Measurements from ENCODE around the gene DMRT1.

Gene DMRT1

GRCh38 chr9:967436-967835 is 125.9 kb downstream of the DMRT1 start:
- no peak for DNase-seq
- Mint-ChIP-seq H3K4me3 (peak overlapping the region; percentile 81), H3K4me1 (peaks cover 84% of the 10 kb centered on the region), H3K9me3 (no peaks in the 10 kb centered on the region), H3K36me3 (ENCODE audit: low read depth) (no peaks in the 10 kb centered on the region), H3K27me3 (ENCODE audit: low read depth, poor library complexity) (peaks cover 97% of the 10 kb centered on the region), H3K27ac (no peak overlapping the region)
- TF ChIP-seq, protein P1, sequence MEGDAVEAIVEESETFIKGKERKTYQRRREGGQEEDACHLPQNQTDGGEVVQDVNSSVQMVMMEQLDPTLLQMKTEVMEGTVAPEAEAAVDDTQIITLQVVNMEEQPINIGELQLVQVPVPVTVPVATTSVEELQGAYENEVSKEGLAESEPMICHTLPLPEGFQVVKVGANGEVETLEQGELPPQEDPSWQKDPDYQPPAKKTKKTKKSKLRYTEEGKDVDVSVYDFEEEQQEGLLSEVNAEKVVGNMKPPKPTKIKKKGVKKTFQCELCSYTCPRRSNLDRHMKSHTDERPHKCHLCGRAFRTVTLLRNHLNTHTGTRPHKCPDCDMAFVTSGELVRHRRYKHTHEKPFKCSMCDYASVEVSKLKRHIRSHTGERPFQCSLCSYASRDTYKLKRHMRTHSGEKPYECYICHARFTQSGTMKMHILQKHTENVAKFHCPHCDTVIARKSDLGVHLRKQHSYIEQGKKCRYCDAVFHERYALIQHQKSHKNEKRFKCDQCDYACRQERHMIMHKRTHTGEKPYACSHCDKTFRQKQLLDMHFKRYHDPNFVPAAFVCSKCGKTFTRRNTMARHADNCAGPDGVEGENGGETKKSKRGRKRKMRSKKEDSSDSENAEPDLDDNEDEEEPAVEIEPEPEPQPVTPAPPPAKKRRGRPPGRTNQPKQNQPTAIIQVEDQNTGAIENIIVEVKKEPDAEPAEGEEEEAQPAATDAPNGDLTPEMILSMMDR (IDR thresholded peaks at IDR 0.05): no peak

DNA sequence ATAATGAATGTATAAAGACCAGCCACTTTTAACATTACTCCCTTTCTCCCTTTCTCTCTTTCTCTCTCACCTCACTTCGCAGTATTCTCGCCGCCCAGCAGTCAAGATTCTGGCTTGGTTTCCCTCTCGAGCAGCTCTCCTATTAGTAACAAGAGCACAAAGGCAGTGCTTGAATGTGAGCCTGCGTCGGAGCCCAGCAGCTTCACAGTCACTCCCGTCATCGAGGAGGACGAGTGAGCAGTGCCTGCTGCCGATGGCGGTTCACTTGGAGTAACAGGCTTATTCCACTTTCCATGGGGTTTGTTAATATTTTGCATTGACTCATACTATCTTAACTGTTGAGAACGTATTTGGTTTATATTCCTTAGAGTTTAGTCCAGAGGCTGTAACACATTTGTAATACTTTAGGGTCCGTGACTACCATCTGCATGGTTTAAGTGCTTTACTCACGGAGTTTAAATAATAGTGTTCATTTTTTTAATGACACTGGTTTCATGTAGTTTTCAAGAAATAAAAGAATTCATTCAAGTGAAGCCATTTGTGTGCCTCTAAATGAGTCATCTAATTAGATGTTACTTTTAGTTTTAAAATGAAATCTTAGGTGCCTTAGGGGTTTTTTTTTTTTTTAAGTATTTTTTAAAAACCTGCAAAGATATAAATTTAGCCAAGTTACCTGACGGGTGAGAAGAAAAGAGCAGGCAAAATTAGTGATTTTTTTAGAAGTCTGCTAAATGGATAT is 126.6 kb downstream of the DMRT1 start:
- peaks cover 81% of the 10 kb centered on the region for H3K4me1 Mint-ChIP-seq
- peaks cover 98% of the 10 kb centered on the region for H3K27me3 Mint-ChIP-seq (ENCODE audit: low read depth, poor library complexity)
- H3K36me3 Mint-ChIP-seq (ENCODE audit: low read depth): no peaks in the 10 kb centered on the region
- no peaks in the 10 kb centered on the region for H3K9me3 Mint-ChIP-seq
- H3K27ac Mint-ChIP-seq: peak overlapping the region; percentile 6
- DNase-seq: peak; percentile 44
- peak overlapping the region; percentile 81 for H3K4me3 Mint-ChIP-seq
- TF ChIP-seq, protein P1 (IDR thresholded peaks at IDR 0.05): no peak

DNA sequence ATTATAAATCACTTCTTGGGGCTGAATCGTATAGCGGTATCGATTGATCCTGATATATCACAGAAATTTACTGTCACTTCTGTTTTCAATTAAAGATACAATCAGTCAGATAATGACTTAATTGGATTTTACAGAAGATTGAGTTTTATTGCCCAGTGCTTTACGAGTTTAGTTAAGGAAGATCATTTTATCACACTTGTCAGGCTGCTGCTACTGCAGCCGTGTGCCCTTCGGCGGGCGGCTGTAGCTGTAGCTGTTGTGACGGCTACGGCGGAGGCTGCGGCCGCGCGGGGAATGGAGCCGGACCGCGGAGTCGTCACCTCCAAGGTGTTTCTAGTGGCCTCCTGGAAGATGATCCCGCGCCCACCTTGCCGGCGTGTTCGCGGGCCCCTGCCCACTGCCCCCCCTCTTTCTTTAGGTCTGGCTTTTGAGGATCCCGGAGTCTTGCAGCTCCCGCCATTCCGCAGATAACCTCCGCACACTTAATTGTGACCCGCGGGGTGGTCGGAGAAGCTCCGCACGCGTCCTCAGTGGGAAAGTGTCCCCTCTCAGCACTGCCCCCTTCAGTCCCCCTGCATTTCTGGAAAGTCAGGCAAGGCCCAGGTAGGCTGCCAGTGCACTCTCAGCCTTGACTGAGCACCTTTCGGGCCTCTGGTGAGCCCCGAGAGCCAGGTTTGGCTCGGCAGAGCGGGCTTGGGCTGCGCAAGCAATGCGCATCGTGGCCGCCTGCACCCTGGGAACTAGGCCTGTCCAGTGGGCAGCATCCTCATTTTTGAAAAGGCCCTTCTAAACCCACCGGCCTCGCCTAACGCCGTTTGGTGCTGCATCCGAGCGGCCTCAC is 128.0 kb downstream of the DMRT1 start:
- Mint-ChIP-seq H3K9me3 (no peaks in the 10 kb centered on the region), H3K27ac (no peak overlapping the region), H3K4me1 (peaks cover 81% of the 10 kb centered on the region), H3K36me3 (ENCODE audit: low read depth) (no peaks in the 10 kb centered on the region), H3K4me3 (peak overlapping the region; percentile 81), H3K27me3 (ENCODE audit: low read depth, poor library complexity) (peaks cover 98% of the 10 kb centered on the region)
- DNase-seq: peak; percentile 62
- TF ChIP-seq, protein P1 (IDR thresholded peaks at IDR 0.05): no peak

DNA sequence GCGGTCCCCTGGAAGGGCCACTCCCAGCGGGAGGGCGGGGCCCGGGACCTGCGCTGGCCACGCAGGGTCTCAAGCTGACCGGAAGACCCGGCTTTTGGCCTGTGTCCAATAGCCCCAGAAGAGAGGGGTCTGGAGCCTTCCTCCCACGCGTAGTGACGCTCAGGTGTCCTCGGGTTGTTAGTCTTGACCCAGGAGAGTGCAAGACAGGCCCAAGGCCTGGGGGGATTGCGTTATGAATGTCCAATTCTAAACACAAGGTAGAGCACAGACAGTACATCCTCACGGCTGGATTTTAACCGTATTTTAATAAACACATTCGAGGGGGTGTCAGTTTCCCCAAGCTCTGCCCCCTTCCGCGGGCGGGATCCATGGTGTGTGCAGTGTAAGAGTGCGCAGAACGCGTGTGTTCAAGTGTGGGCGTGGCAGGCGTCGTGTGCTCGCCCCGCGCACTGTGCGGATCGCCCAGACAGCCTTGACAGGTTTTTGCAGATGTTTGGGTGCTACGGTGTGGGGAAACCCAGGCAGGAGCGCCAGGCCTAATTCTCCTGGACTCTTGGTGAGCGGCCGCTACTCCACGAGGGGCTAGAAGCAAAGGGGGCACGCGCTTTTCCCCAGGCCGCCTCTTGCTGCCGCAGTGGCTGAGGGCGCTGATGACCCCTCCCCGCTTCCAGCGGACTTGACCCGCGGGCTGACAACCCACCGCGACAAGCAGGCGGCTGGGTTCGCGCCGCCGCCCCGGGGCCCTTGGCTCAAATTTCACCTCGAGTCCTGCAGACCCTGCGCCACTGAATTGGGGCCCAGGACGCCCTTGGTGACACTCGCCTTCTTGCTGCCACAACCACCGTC is 128.9 kb downstream of the DMRT1 start:
- peak; percentile 79 for DNase-seq
- TF ChIP-seq, protein P1 (IDR thresholded peaks at IDR 0.05): no peak
- H3K27me3 Mint-ChIP-seq (ENCODE audit: low read depth, poor library complexity): peaks cover 98% of the 10 kb centered on the region
- H3K4me3 Mint-ChIP-seq: peak overlapping the region; percentile 81
- H3K9me3 Mint-ChIP-seq: no peaks in the 10 kb centered on the region
- H3K27ac Mint-ChIP-seq: no peak overlapping the region
- H3K4me1 Mint-ChIP-seq: peaks cover 81% of the 10 kb centered on the region
- no peaks in the 10 kb centered on the region for H3K36me3 Mint-ChIP-seq (ENCODE audit: low read depth)

DNA sequence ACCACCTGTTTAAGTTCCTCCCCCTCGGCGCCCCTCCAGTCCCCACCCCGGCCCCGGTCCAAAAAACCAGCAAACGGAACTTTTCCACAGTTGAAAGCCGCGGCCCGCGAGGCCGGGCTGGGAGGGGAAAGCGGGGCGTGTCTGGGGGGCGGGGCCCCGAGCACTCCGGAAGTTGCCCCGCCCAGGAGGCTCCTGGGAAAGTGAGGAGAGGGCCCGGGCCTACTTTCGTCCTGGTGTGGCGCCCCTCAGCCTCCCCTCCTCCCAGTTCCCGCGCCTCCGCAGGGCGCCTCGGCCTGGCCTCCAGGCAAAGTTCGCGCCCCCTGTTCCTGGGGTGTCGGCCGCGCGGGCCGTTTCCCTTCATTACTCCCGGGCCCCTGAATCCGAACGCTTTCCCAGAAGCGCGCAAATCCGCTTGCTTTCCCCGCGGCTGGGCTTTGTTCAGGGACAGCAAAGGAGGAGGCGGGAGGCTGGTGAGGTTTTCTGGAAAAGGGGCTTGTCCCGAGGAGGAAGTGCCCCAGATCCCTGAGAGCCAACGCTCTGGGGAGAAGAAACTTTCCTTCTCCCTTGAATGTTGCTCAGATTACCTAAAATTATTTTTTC is 130.5 kb downstream of the DMRT1 start:
- TF ChIP-seq, protein P1 (IDR thresholded peaks at IDR 0.05): no peak
- no peak overlapping the region for H3K27ac Mint-ChIP-seq
- H3K4me3 Mint-ChIP-seq: peak overlapping the region; percentile 81
- peaks cover 97% of the 10 kb centered on the region for H3K27me3 Mint-ChIP-seq (ENCODE audit: low read depth, poor library complexity)
- peak; percentile 78 for DNase-seq
- peaks cover 72% of the 10 kb centered on the region for H3K4me1 Mint-ChIP-seq
- no peaks in the 10 kb centered on the region for H3K36me3 Mint-ChIP-seq (ENCODE audit: low read depth)
- no peaks in the 10 kb centered on the region for H3K9me3 Mint-ChIP-seq
